ENCODE measurements around the gene CCDC157.

- TF ChIP-seq CTCF (conservative IDR thresholded peaks at IDR 0.05; ENCODE audit: low read length) = no peak
- no peak for TF ChIP-seq EZH2phosphoT487 (IDR thresholded peaks at IDR 0.05; ENCODE audit: borderline replicate concordance)
Measured at GRCh38 chr22:30362651-30363281, 6.0 kb downstream of the CCDC157 start.

All from Loucy (cell line).